Astrocyte of the spinal cord (primary cell): ENCODE data around the gene HIPK2.

ENCODE experiments used
- DNase-seq: peaks from one replicate; pipeline ENCODE4 v3.0.0; 2011; ENCODE audit warnings: low read depth, low spot score
- H3K4me3 ChIP-seq: 2 replicates; pipeline ENCODE4 v1.5.1; 2011; ENCODE audit warnings: low read depth, mild to moderate bottlenecking, low read length, moderate library complexity
- in situ Hi-C: cut with HindIII; loops from 2 replicates; pipeline ENCODE4 v1.10.0; 2017; ENCODE audit warnings: low sequenced_read_pairs
- TF ChIP-seq, protein P1 (sequence below): IDR thresholded peaks from 2 replicates; pipeline ENCODE4 v1.5.1; 2012; ENCODE audit warnings: low read depth, mild to moderate bottlenecking, low read length, inconsistent platforms

The HIPK2 gene

DNA sequence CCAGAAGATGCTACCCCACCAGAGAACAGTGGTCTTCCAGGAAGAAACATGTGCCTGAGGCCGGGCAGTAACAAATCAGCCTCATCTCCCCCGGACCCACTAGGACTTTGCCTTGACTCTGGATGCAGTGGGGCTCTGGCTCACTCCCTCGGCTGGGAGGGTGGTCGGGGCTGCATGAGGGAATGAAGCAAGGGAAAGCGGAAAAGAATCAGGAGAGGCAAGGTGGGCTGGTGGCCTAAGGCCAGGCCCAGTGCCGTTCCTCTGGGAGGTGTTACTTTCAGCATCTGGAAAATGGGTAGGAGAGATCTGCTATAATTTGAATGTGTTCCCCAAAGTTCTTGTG, 202.5 kb downstream of the HIPK2 start:
- in situ Hi-C loops, result no loop called here
- H3K4me3 ChIP-seq, result no peak overlapping the region
- TF ChIP-seq, protein P1, sequence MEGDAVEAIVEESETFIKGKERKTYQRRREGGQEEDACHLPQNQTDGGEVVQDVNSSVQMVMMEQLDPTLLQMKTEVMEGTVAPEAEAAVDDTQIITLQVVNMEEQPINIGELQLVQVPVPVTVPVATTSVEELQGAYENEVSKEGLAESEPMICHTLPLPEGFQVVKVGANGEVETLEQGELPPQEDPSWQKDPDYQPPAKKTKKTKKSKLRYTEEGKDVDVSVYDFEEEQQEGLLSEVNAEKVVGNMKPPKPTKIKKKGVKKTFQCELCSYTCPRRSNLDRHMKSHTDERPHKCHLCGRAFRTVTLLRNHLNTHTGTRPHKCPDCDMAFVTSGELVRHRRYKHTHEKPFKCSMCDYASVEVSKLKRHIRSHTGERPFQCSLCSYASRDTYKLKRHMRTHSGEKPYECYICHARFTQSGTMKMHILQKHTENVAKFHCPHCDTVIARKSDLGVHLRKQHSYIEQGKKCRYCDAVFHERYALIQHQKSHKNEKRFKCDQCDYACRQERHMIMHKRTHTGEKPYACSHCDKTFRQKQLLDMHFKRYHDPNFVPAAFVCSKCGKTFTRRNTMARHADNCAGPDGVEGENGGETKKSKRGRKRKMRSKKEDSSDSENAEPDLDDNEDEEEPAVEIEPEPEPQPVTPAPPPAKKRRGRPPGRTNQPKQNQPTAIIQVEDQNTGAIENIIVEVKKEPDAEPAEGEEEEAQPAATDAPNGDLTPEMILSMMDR, result no peak

DNA sequence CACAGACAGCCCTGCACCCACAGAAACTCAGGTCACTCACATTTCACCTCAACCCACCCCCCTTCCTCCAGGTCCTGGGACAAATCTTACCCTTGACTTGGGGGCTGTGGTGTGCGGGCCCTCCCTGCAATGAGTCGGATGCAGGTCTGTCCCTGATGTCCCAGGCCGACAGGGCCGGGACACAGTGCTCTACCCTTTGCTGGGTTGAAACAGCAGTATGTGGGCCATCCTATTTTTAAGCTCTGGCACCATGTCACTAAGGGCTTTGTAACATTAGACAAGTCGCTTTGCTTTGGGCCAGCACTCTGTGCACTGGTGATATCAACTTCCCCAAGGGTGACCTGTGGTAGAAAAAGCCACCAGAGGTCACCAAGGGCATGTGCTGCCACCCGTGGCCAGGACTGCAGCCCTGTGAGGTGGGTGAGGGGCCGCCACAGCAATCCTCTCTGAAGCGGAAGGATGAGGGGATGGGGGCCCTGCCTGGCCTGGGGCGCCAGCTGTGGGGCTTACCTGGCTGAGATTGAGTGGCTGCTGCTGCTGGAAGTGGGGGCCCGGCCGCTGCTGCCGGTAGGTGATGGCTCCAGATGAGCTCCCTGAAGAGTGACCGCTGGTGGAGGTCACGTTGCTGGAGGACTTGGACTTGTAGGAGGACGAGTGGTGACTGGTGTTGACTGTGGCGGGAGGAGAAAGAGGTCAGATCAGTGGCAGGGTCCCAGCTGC, 203.0 kb downstream of the HIPK2 start:
- TF ChIP-seq, protein P1, result no peak
- in situ Hi-C loops, result no loop called here
- DNase-seq, result no peak
- H3K4me3 ChIP-seq, result no peak overlapping the region

More for the DNA sequence above, 202.5 kb downstream of the HIPK2 start:
- no peak for DNase-seq

DNA sequence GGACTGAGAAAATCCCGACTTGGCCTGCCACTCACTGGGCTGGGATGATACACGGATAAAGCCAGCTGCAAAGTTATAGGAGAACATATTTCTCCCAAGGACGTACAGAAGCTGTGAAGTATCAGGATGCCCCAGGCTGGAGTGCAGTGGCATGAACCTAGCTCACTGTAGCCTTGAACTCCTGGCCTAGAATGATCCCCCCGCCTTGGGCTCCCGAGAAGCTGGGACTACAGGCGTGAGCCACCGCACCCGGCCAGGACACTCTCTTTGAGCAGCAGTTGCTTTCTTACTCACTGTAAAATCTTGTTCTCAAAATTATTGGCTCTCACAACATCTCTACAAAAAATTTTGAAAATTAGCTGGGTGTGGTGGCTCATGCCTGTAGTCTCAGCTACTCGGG, 203.9 kb downstream of the HIPK2 start:
- in situ Hi-C loops, result no loop called here
- no peak for DNase-seq
- TF ChIP-seq, protein P1, result no peak

DNA sequence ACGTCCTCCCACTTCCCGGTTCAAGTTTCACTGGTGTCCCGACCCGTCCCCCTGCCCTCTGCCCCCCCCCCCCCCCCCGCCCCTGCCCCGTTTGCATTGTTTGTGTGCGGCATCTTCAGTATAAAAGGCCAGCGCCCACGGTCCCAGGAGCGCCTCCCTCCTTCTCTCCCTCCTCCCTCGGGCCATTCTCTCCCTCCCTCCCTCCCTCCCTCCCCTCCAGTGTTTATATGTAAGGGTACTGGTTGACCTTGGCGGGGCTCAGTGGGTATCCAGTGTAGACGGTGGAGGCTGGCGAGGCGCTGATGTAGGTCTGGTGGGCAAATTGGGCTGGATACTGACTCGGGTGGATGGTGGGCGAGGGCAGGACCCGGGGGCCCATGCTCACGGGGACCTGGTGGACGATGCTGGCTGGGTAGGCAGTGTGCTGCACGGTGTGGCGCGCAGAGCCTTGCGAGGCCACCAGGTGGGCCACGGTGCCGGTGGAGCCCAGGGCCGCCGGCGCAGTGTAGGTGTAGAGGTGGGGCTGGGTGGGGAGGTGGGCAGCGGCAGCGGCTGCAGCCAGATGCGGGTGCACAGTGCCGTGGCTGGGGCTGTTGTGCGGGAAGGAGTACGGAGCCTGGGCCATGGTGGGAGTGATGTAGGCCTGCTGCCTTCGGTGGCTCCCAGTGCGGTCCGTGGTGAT, 205.0 kb downstream of the HIPK2 start:
- TF ChIP-seq, protein P1, result no peak
- DNase-seq, result no peak
- in situ Hi-C loops, result no loop called here
- no peak overlapping the region for H3K4me3 ChIP-seq

More for the DNA sequence above, 203.9 kb downstream of the HIPK2 start:
- H3K4me3 ChIP-seq, result no peak overlapping the region

DNA sequence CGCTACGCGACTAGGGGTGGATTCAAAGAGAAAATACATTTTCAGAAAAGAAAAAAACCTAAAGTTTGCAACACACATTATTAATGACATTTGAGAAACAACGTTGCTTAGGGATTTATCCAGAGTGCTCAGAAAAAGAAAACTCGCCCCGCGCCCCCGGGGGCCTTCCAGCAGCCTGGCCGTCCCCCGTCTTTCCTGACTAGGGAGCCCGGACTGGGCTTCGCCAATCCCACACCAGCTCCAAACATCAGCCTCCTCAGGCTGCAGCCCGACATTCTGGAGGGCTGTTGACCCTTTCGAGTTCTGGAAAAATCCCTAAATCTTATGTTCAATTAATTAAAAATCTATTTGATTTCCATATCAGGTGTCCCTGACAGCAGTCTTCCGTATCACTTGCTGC, 205.7 kb downstream of the HIPK2 start:
- H3K4me3 ChIP-seq, result no peak overlapping the region
- TF ChIP-seq, protein P1, result no peak
- DNase-seq, result no peak
- in situ Hi-C loops, result no loop called here

DNA sequence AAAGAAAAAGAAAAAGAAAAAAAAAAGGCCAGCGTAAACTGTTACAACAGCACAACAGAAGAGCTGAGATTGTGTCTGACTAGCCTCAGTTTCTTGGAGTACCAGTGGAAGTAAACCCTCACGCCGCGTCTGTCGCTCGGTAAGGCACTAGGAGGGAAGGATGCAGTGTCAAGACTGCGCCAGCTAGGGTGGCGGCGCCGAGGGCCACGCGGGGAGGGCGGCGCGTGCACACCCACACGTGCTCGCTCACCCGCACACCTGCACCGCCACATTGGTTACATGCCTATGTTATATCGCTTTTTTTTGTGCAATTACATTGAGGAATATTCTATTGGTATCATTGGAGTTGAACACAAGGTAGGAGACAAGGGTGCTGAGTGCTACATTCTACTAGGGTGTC, 206.1 kb downstream of the HIPK2 start:
- no peak for DNase-seq
- TF ChIP-seq, protein P1, result no peak
- in situ Hi-C loops, result no loop called here
- H3K4me3 ChIP-seq, result no peak overlapping the region
